Left cardiac atrium (tissue), 4 donors: ENCODE results near the gene RNFT2. TPM values are rescaled to one million over a fixed set of nuclear protein-coding genes. Genes with fewer than 3 reads are reported as not detected.
"Not testable (repeated sequence)": the region's sequence is repeated elsewhere in the genome, so short reads cannot be mapped to it uniquely, and the experiment has no call there.

Experiments used
- ATAC-seq, 2 donors: fragments of 200-7000 bp; cut with Tn5 transposase; one replicate each; pipeline ENCODE4 v1.9.1; 2020; ENCODE audit warnings: mild to moderate bottlenecking in 2 of 2, moderate library complexity in 2 of 2
- DNase-seq: peaks from one replicate; pipeline ENCODE4 v3.0.0-alpha.2; 2020
- intact Hi-C, 2 donors: fragments of 100-400 bp; cut with DNase I; formaldehyde crosslinking; loops; one replicate each; pipeline versions ENCODE4 v1.14.1 to v1.15.1; 2022 to 2023
- total RNA-seq, 2 donors: library from RNA; stranded (reverse); fragmentation: NEBNext Ultra II Directional; extraction: Animal tissue kit (Norgen Biotek cat#: 25700); gene quantifications; one replicate each; pipeline ENCODE4 v1.2.1, GENCODE V29; 2021
- donor health status: DM: no; HTN: yes; CAD: no.
- donor health status: DM: no; HTN: yes; CAD: no; lungs with severe emphysema.
- donor health status: DM: yes; HTN: yes; CAD: no.
- donor health status: Dilated cardiomyopathy.

Gene RNFT2
- total RNA-seq, 2 donors from 2014 or later: 1.6 to 3.1 TPM

DNA sequence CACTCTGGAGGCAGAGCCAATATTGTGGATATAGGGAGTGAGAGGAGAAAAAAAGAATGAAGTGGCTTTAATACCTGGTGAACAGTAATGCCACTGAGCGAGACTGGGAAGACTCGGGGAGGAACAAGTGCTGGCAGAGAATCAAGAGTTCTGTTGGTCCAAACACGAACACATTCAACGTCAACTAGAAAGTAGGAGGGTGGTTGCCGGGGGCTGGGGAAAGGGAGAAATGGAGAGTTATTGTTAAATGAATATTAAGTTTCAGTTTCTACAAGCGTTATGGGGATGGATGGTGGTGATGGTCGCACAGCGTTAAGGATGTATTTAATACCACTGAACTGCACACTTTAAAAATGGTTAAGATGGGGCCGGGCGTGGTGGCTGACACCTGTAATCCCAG lies 3.0 kb upstream of the RNFT2 start:
- DNase-seq (no peak), ATAC-seq (no peak)
- intact Hi-C loops: no loop called here

DNA sequence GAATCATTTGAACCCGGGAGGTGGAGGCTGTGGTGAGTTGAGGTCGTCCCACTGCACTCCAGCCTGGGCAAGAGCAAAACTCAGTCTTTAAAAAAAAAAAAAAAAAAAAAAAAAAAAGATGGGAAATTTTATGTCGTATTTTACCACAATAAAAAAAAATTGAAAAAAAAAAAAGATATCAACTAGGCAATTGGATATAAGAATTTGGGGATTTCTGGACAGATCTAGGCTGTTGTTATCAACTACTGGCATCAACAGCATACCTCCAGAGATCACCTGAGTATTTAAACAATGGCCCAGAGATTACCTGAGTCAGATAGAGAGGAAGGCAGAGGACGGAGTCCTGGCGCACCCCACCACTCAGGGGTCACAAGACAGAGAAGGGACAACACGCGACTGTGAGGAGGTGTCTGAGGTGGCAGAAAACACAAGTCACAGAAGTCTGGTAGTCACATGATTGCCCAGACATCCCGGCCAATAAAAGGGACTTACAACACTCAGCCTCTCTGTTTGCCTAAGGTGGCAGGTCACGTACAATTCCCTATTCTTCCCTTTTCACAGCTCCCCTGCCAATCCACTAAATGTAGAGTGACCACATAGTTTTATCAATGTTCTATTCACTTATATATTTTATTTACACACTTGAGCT lies 2.0 kb upstream of the RNFT2 start:
- DNase-seq (no peak), ATAC-seq (no peak)
- intact Hi-C loops: no loop called here

DNA sequence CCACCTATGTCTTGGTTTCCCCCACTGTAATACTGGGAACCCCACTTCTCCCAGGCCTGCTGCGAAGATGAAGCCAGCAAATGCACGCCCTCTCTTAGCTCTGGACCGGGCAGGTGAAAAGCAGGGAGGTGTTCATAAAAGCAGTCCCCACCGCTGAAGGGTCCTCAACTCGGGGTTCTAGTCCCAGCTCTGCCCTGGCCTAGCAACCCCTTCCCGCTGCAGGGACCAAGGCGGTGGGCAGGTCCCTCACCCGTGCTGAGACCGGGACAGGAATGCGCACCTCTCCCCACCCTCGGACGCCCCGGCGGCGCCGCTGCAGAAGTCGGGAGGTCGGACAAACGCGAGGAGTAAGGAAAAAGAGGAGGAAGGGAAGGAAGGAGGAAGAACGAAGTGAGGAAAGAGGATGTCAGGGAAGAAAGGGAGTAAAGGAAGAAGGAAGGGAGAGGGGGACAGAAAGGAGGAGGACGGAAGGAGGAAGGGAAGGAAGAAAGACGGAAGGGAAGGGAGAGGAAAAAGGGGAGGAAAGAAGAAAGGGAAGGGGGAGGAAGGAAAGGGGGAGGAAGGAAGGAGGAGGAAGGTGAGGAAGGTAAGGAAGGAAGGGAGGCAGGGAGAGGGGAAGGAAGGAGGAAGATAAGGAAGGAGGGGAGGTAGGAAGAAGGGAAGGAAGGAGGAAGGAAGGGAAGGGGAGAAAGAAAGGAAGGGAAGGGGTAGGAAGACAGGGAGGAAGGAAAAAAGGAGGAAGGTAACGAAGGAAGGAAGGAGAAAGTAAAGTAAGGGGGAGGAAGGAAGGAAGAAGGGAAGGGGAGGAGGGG lies 947 bp upstream of the RNFT2 start:
- intact Hi-C loops: no loop called here
- ATAC-seq (no peak), DNase-seq (no peak)

DNA sequence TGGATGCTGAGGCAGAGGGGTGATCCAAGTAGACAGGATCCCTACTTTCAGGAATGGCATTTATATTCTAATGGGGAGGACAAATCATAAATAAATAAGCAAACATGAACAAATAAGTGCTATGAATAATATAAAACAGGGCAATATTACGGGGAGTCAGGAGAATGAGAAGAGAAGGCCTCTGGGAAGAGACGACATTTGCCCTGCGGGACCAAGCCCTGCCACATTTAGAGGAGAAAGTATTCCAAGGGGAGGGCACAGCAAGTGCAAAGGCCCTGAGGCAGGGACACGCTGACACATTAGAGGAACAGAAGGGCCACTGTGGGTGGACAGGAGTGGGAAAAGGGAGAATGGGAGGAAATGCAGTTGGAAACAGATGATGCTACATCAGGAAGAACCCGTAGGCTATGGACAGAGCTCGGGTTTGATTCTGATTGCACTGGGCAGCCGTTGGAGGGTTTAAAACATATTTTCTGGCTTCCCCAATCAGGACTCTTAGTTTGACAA lies 1.3 kb downstream of the RNFT2 start:
- no peak for DNase-seq
- no peak for ATAC-seq
- intact Hi-C loops: loop anchor here in 1 of 2 donors (2.0 kb wide), 1 partner anchor 79 kb away; no protein-coding TSS in a partner anchor

DNA sequence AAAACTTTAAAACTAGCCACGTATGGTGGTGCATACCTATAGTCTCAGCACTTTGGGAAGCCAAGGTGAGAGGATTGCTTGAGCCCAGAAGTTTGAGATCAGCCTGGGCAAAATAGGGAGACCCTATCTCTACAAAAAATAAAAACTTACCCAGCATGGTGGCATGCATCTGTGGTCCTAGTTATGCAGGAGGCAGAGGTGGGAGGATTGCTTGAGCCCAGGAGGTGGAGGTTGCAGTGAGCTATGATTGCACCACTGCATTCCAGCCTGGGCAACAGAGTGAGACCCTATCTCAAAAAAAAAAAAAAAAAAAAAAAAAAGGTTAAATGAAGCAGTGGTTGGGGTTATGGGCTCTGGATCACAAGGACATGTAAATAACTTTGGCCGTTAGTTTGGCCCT lies 4.7 kb downstream of the RNFT2 start:
- ATAC-seq, DNase-seq, intact Hi-C loops: not testable (repeated sequence)

DNA sequence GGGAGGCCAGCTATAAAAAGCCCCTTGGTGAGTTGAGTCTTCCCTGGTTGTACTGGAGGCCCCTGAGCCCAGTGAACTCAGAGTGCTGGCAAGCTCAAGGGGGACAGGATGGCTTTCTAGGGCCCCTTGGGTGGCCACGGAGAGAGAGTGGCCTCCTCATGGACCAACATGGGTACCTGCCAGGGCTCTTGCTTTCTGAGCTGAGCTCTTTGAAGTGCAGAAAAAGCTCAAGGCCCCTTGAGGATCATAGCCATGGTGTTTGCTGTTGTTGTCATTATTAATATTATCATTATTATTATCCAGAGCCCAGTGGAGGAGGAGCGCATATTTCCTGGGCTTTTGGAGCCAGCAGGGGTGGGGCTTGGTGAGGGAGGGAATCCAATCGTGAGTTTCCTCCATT lies 6.7 kb downstream of the RNFT2 start:
- ATAC-seq (no peak), DNase-seq (no peak)
- intact Hi-C loops: no loop called here

DNA sequence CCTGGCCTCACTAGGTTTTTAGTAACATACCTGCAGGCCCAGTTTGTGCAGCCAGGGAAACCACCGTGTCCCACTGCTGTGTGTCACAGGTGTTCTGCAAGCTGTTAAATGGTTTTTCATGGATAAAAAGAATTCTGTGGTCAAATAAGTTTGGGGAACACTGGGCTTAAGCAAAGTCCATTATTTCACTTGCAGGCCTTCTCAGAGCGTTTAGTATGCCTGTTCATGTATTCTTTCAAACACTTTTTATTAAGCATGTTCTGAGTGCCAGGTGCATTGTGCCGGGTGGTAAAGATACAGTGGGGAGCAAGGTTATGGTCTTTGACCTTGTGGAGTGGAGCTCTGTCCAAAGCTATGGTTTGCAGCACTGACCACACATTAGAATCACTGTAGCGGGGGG lies 7.4 kb downstream of the RNFT2 start:
- DNase-seq: no peak
- ATAC-seq: no peak
- intact Hi-C loops: no loop called here

DNA sequence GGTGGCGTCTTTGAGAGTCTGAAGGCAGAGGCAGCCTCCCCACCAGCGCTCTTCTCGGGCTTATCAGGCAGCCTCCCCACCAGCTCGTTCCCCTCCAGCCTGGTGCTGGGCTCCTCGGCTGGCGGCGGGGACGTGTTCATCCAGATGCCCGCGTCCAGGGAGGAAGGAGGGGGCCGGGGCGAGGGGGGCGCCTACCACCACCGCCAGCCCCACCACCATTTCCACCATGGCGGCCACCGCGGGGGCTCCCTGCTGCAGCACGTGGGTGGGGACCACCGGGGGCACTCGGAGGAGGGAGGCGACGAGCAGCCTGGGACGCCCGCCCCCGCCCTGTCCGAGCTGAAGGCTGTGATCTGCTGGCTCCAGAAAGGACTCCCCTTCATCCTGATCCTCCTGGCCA lies 11.8 kb downstream of the RNFT2 start:
- DNase-seq (no peak), ATAC-seq (no peak)
- intact Hi-C loops: no loop called here

DNA sequence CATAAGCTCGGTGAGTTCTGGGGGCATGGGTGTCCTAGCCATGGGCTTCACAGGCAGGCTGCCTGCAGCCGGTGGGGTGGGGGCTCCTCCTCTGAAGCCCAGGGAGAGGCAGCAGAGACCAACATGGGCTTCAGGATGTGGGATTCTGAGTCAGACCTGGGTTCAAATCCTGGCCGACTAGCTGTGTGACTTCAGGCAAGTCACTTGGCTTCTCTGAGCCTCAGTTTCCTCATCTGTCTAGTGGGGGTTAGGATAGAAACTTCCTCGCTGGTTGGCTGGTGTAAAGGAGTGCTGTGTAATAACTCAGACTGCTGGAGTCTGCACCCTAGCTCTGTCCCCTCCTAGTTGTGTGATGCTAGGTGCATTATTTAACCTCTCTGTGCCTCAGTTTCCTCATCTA lies 12.2 kb downstream of the RNFT2 start:
- ATAC-seq: no peak
- intact Hi-C loops: no loop called here
- DNase-seq: no peak

DNA sequence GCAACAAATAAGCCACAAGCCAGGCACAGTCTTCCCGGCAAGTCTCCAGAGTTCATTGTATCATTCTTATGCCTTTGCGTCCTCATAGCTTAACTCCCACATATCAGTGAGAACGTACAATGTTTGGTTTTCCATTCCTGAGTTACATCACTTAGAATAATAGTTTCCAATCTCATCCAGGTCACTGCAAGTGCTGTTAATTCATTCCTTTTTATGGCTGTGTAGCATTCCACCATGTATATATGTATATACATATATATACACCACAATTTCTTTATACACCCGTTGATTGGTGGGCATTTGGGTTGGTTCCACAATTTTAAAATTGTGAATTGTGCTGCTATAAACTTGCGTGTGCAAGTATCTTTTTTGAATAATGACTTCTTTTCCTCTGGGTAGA lies 16.0 kb downstream of the RNFT2 start:
- DNase-seq, intact Hi-C loops, ATAC-seq: not testable (repeated sequence)

DNA sequence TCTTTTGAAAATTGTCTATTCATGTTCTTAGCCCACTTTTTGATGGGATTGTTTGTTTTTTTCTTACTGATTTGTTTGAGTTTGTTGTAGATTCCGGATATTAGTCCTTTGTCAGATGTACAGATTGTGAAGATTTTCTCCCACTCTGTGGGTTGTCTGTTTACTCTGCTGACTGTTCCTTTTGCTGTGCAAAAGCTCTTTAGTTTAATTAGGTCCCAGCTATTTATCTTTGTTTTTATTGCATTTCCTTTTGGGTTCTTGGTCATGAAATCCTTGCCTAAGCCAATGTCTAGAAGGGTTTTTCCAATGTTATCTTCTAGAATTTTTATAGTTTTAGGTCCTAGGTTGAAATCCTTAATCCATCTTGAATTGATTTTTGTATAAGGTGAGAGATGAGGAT lies 16.7 kb downstream of the RNFT2 start:
- DNase-seq, ATAC-seq, intact Hi-C loops: not testable (repeated sequence)

DNA sequence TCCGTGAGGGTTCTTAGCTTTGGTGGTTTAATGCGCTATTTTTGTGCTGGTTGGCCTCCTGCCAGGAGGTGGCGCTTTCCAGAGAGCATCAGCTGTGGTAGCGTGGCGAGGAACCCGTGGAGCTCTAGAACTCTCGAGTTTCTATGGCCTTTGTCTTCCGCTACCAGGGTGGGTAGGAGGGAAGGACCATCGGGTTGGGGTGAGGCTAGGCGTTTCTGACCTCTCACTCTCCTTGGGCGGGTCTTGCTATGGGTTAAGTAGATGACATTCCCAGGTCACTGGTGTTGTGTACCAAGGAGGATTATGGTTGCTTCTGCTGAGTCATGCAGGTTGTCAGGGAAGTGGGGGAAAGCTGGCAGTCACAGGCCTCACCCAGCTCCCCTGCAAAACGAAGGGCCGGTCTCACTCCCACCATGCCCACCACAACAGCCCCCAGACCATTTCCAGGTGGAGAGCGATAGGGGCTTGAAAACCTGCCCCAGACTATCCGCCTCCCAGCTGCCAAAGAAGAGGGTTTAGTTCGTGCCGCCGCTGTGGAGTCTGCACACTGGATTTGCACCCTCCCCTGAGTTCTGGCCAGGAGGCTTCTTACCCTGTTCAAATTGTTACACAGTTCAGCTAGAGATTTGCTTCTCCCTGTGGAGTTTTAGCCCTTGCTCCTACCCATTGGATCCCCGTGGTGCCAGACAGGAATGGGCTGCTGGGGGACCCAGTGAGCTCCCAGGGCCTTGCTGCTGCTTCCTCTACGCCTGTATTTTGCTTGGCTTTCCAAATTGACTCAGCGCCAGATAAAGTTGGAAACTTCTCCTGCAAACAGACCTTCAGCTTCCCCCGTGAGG lies 21.9 kb downstream of the RNFT2 start:
- intact Hi-C loops: no loop called here
- ATAC-seq: peak; percentile 56 to 91
- DNase-seq: peak; percentile 58

DNA sequence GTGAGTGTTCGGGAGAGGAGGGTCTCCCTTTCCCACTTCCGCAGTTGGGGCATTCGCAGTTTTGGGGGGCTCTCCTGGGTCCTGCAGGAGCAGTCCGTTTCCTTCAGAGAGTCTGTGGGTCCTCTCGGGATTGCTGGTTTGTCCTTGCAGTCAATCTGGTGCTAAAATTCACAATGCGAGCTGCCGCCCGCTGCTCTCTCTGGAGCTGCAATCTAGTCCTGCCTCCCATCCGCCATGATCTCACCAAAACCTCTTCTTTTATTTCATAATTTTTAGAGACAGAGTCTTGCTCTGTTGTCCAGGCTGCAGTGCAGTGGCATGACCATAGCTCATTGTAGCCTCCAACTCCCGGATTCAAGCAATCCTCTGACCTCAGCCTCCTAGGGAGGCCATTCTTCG lies 22.5 kb downstream of the RNFT2 start:
- peak in 1 of 2 donors; percentile 44 for ATAC-seq
- no peak for DNase-seq
- intact Hi-C loops: no loop called here

DNA sequence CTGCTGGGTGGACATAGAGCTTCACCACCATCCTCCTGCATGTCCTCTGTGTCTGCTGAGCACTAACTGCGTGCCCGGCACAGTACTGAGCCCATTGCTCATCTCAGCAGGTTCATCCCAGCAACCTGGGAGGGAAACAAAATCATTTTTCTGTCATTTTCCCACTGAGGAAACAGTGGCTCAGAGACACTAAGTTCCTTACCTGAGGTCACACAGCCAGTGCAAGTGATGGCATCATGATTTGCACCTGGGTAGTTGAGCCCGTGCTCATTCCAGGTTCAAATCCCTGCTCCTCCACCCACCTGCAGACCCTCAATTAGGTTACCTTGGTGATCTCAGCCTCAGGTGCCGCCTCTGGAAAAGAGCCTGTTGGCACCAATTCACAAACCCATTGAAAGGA lies 23.4 kb downstream of the RNFT2 start:
- ATAC-seq (no peak), DNase-seq (no peak)
- intact Hi-C loops: no loop called here

DNA sequence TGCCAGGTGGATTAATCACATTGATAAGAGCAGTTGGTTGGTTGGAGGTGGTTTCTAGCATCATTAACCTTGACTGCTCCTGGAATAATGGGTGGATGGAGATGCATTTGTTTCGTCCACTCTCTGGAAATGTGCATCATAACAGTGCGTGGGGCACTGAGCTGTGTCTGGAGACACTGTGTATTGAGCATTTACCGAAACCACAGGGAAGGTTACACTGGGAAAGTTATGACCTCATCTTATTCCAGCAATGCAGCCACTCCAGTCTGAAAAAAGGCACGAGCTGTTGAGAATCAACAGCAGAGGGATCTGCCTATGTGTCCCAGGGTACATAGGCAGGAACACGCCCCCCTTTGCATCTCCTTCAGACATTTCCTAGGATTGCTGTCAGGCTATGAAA lies 27.2 kb downstream of the RNFT2 start:
- intact Hi-C loops: no loop called here
- ATAC-seq: no peak
- DNase-seq: no peak

DNA sequence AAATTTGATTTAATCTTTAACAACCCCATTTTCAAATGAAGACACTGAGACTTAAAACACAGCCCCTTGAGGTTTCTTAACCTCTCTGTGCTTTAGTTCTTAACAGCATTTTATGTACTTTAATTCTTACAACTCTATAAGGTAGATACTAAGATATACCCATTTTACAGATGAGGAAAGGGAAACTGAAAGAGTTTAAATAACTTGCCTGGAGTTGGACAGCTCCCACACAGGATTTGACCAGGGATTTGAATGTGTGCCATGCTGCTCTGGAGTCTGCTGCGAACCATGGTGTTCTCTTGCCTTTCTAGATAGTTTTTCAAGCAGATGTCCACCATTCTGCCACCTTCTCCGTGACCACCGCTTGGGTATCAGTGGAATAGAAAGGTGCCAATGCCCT lies 28.2 kb downstream of the RNFT2 start:
- ATAC-seq (no peak), DNase-seq (no peak)
- intact Hi-C loops: no loop called here

DNA sequence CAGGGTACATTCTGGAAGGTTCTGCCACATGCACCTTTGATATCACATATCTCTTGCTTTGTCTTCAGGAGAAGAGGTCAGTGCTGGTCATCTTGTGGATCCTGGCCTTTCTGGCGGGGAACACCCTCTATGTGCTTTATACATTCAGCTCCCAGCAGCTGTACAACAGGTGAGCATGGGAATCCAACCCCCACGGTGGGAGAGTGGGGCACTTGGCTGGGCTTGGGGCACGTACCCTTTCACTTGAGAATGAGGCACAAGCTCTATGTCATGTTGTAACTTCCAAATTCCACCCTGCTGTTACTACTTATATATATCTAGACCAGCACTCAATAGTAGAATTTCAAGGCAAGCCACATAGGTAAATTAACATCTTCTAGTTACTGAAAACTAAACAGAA lies 28.6 kb downstream of the RNFT2 start:
- intact Hi-C loops: no loop called here
- no peak for ATAC-seq
- no peak for DNase-seq

DNA sequence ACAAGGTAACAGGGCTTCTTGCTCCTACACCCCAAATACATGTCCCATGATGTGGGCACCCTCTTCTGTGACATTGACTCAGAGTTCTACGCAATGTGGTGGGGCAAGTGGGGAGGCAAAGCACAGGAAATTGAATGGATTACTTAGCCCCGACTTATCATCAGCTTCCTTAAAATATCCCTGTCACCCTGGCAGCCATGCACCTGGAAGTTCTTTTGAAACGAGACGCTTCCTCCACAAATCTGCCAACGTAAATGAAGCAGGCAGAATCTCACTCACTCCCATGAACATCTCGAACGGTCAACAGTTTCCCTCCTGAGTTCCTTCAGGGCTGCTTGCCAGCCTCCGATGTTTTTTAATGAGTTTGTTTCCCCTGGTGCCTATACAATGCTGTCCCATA lies 33.5 kb downstream of the RNFT2 start:
- ATAC-seq (no peak), DNase-seq (no peak)
- intact Hi-C loops: no loop called here

DNA sequence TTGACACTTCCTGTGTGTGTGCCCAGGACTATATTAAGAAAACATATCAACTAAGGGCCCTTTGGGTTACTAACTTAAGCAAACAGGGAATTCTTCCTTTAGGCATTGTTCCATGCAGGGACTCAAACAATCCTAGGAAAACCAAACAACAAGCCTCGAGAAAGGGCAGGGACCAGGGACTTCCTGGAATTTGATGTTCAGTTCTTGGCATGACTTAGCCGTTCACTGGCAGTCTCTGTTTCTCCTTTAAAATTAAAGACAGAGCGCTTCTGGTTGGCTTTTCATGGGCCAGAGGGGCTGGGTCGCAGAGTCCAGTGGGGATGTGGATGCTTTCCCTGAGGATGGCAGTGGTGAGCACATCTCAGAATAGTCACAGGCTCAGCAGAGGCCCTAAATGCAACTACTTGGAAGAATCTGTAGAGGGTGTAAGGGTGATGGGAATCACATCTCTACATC lies 35.2 kb downstream of the RNFT2 start:
- ATAC-seq (peak in 1 of 2 donors; percentile 52), DNase-seq (peak; percentile 25)
- intact Hi-C loops: no loop called here

DNA sequence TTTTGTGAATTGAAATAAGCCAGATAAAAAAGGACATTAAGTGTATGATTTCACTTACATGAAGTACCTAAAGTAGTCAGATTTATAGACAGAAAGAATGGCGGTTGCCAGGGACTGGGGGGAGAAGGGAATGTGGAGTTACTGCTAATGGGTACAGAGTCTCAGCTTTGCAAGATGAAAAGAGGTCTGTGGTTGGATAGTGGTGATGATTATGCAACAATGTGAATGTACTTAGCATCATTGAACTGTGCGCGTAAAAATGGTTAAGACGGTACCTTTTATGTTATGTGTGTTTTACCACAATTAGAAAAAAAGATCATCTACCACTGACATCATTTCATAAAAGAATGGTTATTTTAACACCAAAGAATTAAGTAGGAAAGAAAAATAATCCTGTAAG lies 35.9 kb downstream of the RNFT2 start:
- no peak for ATAC-seq
- intact Hi-C loops: no loop called here
- no peak for DNase-seq
